Breast epithelium (tissue), 4 donors: Measurements from ENCODE around the gene AK8. TPM values are rescaled to one million over a fixed set of nuclear protein-coding genes. Genes with fewer than 3 reads are reported as not detected.

Experiments used
- DNase-seq, 2 donors: peaks; one replicate each; pipeline ENCODE4 v3.0.0-alpha.2; 2019; ENCODE audit warnings: low spot score in 2 of 2
- H3K27ac ChIP-seq, 2 donors: fragments of 200-600 bp; sonication (generic) in 1 of 2; one replicate each; pipeline ENCODE4 v1.5.1; 2016 to 2019; ENCODE audit warnings: mild to moderate bottlenecking in 1 of 2
- H3K27me3 ChIP-seq, 2 donors: fragments of 200-600 bp; sonication (generic) in 1 of 2; one replicate each; pipeline versions ENCODE4 v1.5.1 to v1.6.0; 2017 to 2019; ENCODE audit warnings: control low read depth in 1 of 2, mild to moderate bottlenecking in 1 of 2
- H3K36me3 ChIP-seq: fragments of 200-600 bp; one replicate; pipeline ENCODE4 v1.5.1; 2019
- H3K4me1 ChIP-seq, 2 donors: fragments of 200-600 bp; sonication (generic); one replicate each; pipeline ENCODE4 v1.5.1; 2016 to 2019; ENCODE audit warnings: control low read depth in 1 of 2
- H3K4me3 ChIP-seq, 3 donors: fragments of 200-600 bp; sonication (generic); 1 replicate in 2 of 3; 2 replicates in 1 of 3; pipeline ENCODE4 v1.5.1; 2016 to 2019; ENCODE audit warnings: mild to moderate bottlenecking in 3 of 3, moderate library complexity in 2 of 3
- H3K9me3 ChIP-seq, 2 donors: fragments of 200-600 bp; sonication (generic) in 1 of 2; one replicate each; pipeline ENCODE4 v1.5.1; 2016 to 2019; ENCODE audit warnings: control low read depth in 1 of 2
- POLR2A ChIP-seq: fragments of 450-650 bp; IDR thresholded peaks from one replicate; pipeline ENCODE4 v1.6.1; 2016; ENCODE audit warnings: antibody characterized with exemption, mild to moderate bottlenecking, moderate library complexity
- POLR2AphosphoS5 ChIP-seq, 3 donors: sonication (generic); formaldehyde crosslinking; IDR thresholded peaks; one replicate each; pipeline ENCODE4 v1.6.1; 2017; ENCODE audit warnings: antibody characterized with exemption in 3 of 3
- intact Hi-C: fragments of 100-400 bp; cut with DNase I; formaldehyde crosslinking; loops from one replicate; pipeline ENCODE4 v1.15.1; 2023; ENCODE audit warnings: low total_unique reads
- total RNA-seq, 3 donors: library from RNA; depleted of rRNA; stranded (reverse); fragments of >200 nt; gene quantifications; one replicate each; pipeline ENCODE4 v1.1.0, GENCODE V29; 2016
- TF ChIP-seq, protein P1 (sequence below), 3 donors: fragments of 450-650 bp; IDR thresholded peaks; one replicate each; pipeline ENCODE4 v1.5.1; 2016 to 2017; ENCODE audit warnings: antibody characterized with exemption in 3 of 3, mild to moderate bottlenecking in 3 of 3, moderate library complexity in 3 of 3

AK8 gene
- total RNA-seq, 3 donors from 2014 or later = 0.66 to 2.6 (median 1.0) TPM

DNA sequence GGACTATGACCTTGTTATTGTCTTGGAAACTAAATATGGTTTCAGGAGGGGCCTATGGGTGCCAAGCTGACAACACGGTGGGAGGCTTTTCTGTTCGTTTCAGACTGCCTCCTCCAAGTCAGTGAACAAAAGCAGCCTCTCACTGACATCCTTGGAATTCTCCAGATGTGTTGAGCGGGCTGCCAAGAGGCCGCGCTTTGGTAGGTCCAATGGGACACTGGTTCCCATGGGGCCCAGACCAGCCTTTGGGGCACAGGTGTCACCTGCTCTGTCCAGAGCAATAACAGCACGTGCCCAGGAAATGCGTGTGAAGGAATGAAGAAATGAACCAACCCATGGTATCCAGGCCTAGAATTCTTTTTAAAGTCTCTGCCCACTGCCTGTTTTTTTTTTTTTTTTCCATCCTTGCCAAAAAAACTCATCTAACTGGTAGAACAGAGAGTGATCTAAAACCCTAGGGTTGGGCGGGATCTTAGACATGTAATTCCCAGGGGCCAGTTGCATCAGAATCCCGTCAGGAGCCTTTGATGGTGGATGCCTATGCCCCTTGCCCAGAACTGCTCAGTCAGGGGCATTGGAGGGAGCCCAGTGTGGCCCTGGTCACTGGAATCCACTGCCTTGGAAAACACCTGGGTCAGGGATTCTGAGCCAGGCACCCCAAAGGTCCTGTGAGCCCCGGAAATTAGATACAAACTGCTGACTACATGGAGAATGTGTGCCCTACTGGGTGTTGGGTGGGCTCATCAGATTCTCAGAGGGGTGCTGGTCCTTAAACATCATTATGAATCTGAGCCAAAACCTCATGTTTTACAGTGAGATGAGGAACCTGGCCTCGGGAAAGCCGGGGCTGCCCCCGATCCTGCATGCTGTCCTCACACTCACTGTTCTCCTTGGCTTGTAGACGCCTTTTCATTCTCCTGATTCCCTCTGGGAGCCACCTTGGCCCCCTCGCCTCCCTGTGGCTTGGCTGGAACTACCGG, 147.7 kb downstream of the AK8 start:
- H3K27me3 ChIP-seq = no peaks in the 10 kb centered on the region
- no peaks in the 10 kb centered on the region for H3K9me3 ChIP-seq
- H3K4me1 ChIP-seq = no peaks in the 10 kb centered on the region
- no peak overlapping the region for H3K4me3 ChIP-seq
- peak overlapping the region; percentile 71 to 74 for H3K27ac ChIP-seq
- DNase-seq = peak in 1 of 2 donors; percentile 65
- intact Hi-C loops = no loop called here
- TF ChIP-seq, protein P1, sequence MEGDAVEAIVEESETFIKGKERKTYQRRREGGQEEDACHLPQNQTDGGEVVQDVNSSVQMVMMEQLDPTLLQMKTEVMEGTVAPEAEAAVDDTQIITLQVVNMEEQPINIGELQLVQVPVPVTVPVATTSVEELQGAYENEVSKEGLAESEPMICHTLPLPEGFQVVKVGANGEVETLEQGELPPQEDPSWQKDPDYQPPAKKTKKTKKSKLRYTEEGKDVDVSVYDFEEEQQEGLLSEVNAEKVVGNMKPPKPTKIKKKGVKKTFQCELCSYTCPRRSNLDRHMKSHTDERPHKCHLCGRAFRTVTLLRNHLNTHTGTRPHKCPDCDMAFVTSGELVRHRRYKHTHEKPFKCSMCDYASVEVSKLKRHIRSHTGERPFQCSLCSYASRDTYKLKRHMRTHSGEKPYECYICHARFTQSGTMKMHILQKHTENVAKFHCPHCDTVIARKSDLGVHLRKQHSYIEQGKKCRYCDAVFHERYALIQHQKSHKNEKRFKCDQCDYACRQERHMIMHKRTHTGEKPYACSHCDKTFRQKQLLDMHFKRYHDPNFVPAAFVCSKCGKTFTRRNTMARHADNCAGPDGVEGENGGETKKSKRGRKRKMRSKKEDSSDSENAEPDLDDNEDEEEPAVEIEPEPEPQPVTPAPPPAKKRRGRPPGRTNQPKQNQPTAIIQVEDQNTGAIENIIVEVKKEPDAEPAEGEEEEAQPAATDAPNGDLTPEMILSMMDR (IDR thresholded peaks at IDR 0.05) = no peak
- TF ChIP-seq POLR2AphosphoS5 (IDR thresholded peaks at IDR 0.05) (peak in 1 of 3 donors; percentile 36), POLR2A (no peak)
- H3K36me3 ChIP-seq = no peaks in the 10 kb centered on the region

DNA sequence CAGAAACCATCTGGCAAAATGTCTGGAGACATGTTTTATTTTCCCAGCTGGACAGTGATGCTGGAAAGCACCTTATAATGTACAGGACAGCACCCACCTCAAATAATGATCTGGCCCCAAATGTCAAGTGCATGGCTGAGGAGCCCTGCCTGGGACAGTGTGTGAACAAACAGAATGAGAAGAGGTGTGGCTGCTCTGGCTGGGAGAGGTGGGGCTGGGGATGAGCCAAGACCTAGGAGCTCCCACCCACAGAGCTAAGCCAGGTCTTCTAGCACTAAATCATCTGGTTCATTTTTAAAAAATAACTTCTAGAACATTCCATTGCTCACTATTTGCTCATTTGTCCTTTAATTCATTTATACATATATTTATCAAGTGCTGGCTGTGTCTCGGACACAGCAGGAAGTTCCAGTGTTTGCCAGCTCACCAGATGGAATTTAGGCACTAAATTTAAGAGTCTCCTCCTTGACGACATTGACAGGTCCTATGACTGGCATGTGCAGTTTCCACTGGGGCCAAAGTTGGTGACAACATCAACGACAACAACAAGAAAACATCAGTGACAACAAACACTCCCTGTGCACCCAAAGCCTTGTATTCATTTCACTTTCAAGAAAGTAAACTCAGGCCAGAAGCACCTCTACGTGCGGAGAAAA, 148.7 kb downstream of the AK8 start:
- H3K36me3 ChIP-seq = no peaks in the 10 kb centered on the region
- H3K4me3 ChIP-seq = no peak overlapping the region
- TF ChIP-seq, protein P1 (IDR thresholded peaks at IDR 0.05) = no peak
- TF ChIP-seq POLR2A = no peak
- TF ChIP-seq POLR2AphosphoS5 (IDR thresholded peaks at IDR 0.05) = no peak
- no peaks in the 10 kb centered on the region for H3K27me3 ChIP-seq
- no peaks in the 10 kb centered on the region for H3K4me1 ChIP-seq
- intact Hi-C loops = no loop called here
- H3K9me3 ChIP-seq = no peaks in the 10 kb centered on the region
- peak overlapping the region; percentile 71 to 74 for H3K27ac ChIP-seq
- no peak for DNase-seq

DNA sequence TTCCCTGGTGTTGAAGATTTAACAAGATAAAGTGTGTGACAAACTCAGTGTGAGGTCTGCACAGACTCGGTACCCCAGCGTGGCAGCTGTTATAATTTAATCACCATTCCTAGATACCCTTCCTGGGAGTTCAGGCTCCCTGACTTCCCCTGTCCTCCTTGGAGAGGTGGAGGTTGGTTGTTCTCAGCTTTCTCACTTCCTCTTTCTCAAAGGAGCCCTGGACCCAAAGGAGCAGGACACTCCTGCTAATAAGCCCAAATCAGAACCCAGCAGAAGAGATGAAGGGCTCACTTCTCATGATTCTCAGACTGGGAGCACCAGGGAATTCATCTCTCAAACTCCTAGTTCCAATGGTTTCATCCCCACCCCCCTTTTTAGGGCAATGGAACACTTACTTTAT, 149.6 kb downstream of the AK8 start:
- H3K27ac ChIP-seq = peak overlapping the region in 1 of 2 donors; percentile 71
- intact Hi-C loops = no loop called here

DNA sequence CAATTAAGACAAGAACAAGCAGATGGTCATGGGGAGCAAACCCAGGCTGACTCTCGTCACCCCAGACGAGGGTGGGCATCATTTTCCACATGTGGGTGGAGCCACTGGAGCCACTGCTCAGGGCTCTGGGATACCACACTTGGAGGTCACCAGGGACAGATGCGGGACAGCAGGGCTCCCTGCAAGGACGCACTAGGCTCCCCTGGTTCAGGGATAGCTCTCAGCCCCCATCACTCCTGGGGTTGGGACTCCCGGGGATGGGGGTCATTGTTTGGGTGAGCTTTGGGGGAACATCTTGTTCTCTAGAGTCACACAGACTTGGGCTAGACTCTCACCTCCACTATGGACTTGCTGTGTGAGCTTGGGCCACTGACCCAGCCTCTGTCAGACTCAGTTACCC, 150.0 kb downstream of the AK8 start:
- DNase-seq = no peak
- H3K27ac ChIP-seq = no peak overlapping the region
- H3K4me1 ChIP-seq = no peaks in the 10 kb centered on the region
- intact Hi-C loops = no loop called here
- no peaks in the 10 kb centered on the region for H3K9me3 ChIP-seq
- no peaks in the 10 kb centered on the region for H3K36me3 ChIP-seq
- H3K4me3 ChIP-seq = no peak overlapping the region
- H3K27me3 ChIP-seq = no peaks in the 10 kb centered on the region
- TF ChIP-seq POLR2A (no peak), POLR2AphosphoS5 (IDR thresholded peaks at IDR 0.05) (no peak)
- TF ChIP-seq, protein P1 (IDR thresholded peaks at IDR 0.05) = no peak

More for the DNA sequence above, 149.6 kb downstream of the AK8 start:
- Histone ChIP-seq H3K36me3 (no peaks in the 10 kb centered on the region), H3K27me3 (no peaks in the 10 kb centered on the region), H3K9me3 (no peaks in the 10 kb centered on the region), H3K4me3 (no peak overlapping the region), H3K4me1 (no peaks in the 10 kb centered on the region)
- DNase-seq = no peak
- TF ChIP-seq POLR2AphosphoS5 (IDR thresholded peaks at IDR 0.05) (no peak), POLR2A (no peak)
- TF ChIP-seq, protein P1 (IDR thresholded peaks at IDR 0.05) = no peak
